MCF 10A (cell line): ENCODE data around the gene TXNL4A. TPM values are rescaled to one million over a fixed set of nuclear protein-coding genes. Genes with fewer than 3 reads are reported as not detected.

Experiments
- BruUV-seq: library from RNA; stranded (reverse); fragments of 400-500 nt; replicated peaks from 2 replicates; lab custom pipeline; 2021; lab: Mats Ljungman, UMichigan
- CTCF ChIA-PET: fragments of 300-600 bp; sonication (Branson Sonifier 250); formaldehyde crosslinking; extraction: SDS; loops from one replicate; lab custom pipeline; 2021; ENCODE audit warnings: antibody characterized with exemption, inconsistent platforms; lab: Yijun Ruan, JAX
- POLR2A ChIA-PET: fragments of 300-600, 350-650 bp; sonication (Branson Sonifier 250); formaldehyde crosslinking; extraction: SDS; loops from one replicate; lab custom pipeline; 2020; ENCODE audit warnings: antibody characterized with exemption, inconsistent platforms; lab: Yijun Ruan, JAX
- DNase-seq: peaks from one replicate; pipeline ENCODE4 v3.0.0-alpha.2; 2018; ENCODE audit not compliant: unreplicated experiment
- H3K27ac Mint-ChIP-seq: one replicate; pipeline ENCODE4 v1.8.0; 2022; ENCODE audit warnings: mild to moderate bottlenecking, low read depth, mixed read lengths; ENCODE audit not compliant: unreplicated experiment
- H3K27me3 Mint-ChIP-seq: one replicate; pipeline ENCODE4 v1.8.0; 2022; ENCODE audit warnings: mixed read lengths; ENCODE audit not compliant: insufficient read depth, unreplicated experiment
- H3K36me3 Mint-ChIP-seq: one replicate; pipeline ENCODE4 v1.8.0; 2022; ENCODE audit warnings: mild to moderate bottlenecking, moderate library complexity, mixed read lengths; ENCODE audit not compliant: insufficient read depth, unreplicated experiment
- H3K4me1 Mint-ChIP-seq: one replicate; pipeline ENCODE4 v1.8.0; 2022; ENCODE audit warnings: mixed read lengths; ENCODE audit not compliant: insufficient read depth, unreplicated experiment
- H3K4me3 Mint-ChIP-seq: one replicate; pipeline ENCODE4 v1.8.0; 2022; ENCODE audit warnings: mild to moderate bottlenecking, moderate library complexity, mixed read lengths; ENCODE audit not compliant: unreplicated experiment
- H3K9me3 Mint-ChIP-seq: one replicate; pipeline ENCODE4 v1.8.0; 2022; ENCODE audit warnings: mixed read lengths; ENCODE audit not compliant: unreplicated experiment
- CTCF ChIP-seq: fragments of 200-600 bp; IDR thresholded peaks from one replicate; pipeline ENCODE4 v1.8.0; 2022; ENCODE audit warnings: antibody characterized with exemption, mild to moderate bottlenecking; ENCODE audit not compliant: unreplicated experiment
- intact Hi-C: fragments of 100-400 bp; cut with micrococcal nuclease; formaldehyde crosslinking; loops from 2 replicates; pipeline ENCODE4 v1.14.1; 2022
- total RNA-seq: library from RNA; stranded (reverse); gene quantifications from 2 replicates; pipeline ENCODE4 v1.2.3, GENCODE V29; 2022

TXNL4A gene
- total RNA-seq, 1 experiment from 2014 or later: 207 TPM

- Mint-ChIP-seq H3K4me1 (peaks cover 6% of the 10 kb centered on the region), H3K27ac (no peak overlapping the region), H3K36me3 (peaks cover 25% of the 10 kb centered on the region), H3K9me3 (no peaks in the 10 kb centered on the region), H3K4me3 (no peak overlapping the region), H3K27me3 (no peaks in the 10 kb centered on the region)
- BruUV-seq: no TSS peak
- intact Hi-C loops: no loop called here
- no peak for TF ChIP-seq CTCF
- CTCF ChIA-PET: interaction anchor here (0.6 to 1.0 kb wide), 3 partner anchors 15 to 281 kb away, joined by 3 read pairs; no protein-coding TSS in a partner anchor
- DNase-seq: no peak
- POLR2A ChIA-PET: no interaction called here
These were observed 43.6 kb downstream of the TXNL4A start for GRCh38 chr18:79944746-79945117.

- DNase-seq: no peak
- CTCF ChIA-PET: interaction anchor here (1.0 kb wide), 1 partner anchor 16 kb away, joined by 3 read pairs; no protein-coding TSS in a partner anchor
- no peaks in the 10 kb centered on the region for H3K9me3 Mint-ChIP-seq
- no peak overlapping the region for H3K27ac Mint-ChIP-seq
- TF ChIP-seq CTCF: no peak
- peaks cover 25% of the 10 kb centered on the region for H3K36me3 Mint-ChIP-seq
- peaks cover 6% of the 10 kb centered on the region for H3K4me1 Mint-ChIP-seq
- POLR2A ChIA-PET: no interaction called here
- no peak overlapping the region for H3K4me3 Mint-ChIP-seq
- no TSS peak for BruUV-seq
- H3K27me3 Mint-ChIP-seq: no peaks in the 10 kb centered on the region
- intact Hi-C loops: no loop called here
These were observed 44.1 kb downstream of the TXNL4A start for GRCh38 chr18:79944126-79944731.

GRCh38 chr18:79943608-79944125, 44.7 kb downstream of the TXNL4A start:
- no TSS peak for BruUV-seq
- H3K4me1 Mint-ChIP-seq: peaks cover 6% of the 10 kb centered on the region
- no peaks in the 10 kb centered on the region for H3K27me3 Mint-ChIP-seq
- DNase-seq: no peak
- CTCF ChIA-PET: no interaction called here
- H3K27ac Mint-ChIP-seq: no peak overlapping the region
- no peak overlapping the region for H3K4me3 Mint-ChIP-seq
- no peak for TF ChIP-seq CTCF
- POLR2A ChIA-PET: no interaction called here
- intact Hi-C loops: no loop called here
- no peaks in the 10 kb centered on the region for H3K9me3 Mint-ChIP-seq
- peaks cover 19% of the 10 kb centered on the region for H3K36me3 Mint-ChIP-seq

- H3K27ac Mint-ChIP-seq: no peak overlapping the region
- no peak overlapping the region for H3K4me3 Mint-ChIP-seq
- TF ChIP-seq CTCF: no peak
- no peaks in the 10 kb centered on the region for H3K9me3 Mint-ChIP-seq
- ChIA-PET POLR2A (no interaction called here), CTCF (no interaction called here)
- no TSS peak for BruUV-seq
- H3K36me3 Mint-ChIP-seq: peaks cover 20% of the 10 kb centered on the region
- intact Hi-C loops: no loop called here
- H3K4me1 Mint-ChIP-seq: peaks cover 6% of the 10 kb centered on the region
- no peak for DNase-seq
- H3K27me3 Mint-ChIP-seq: no peaks in the 10 kb centered on the region
These were observed 45.4 kb downstream of the TXNL4A start for GRCh38 chr18:79942786-79943607.
